GM19455 (cell line): ENCODE results near the gene GPX6.
"Not testable (repeated sequence)": the region's sequence is repeated elsewhere in the genome, so short reads cannot be mapped to it uniquely, and the experiment has no call there.

ENCODE experiments used
- ATAC-seq: cut with Tn5 transposase; IDR thresholded peaks from one replicate; pipeline ENCODE4 v1.9.1; 2021; ENCODE audit not compliant: unreplicated experiment

Gene GPX6

GRCh38 chr6:28525496-28526039, 10.0 kb upstream of the GPX6 start, which contains the start of gene GPX5:
Gene GPX5, plus strand, starts transcription at chr6:28525881. Its CDS starts 133 bp downstream, at chr6:28526014.
- no peak for ATAC-seq

- no peak for ATAC-seq
Observed at GRCh38 chr6:28523241-28523622, 7.6 kb upstream of the GPX6 start.

GRCh38 chr6:28522594-28523240, 7.1 kb upstream of the GPX6 start:
- ATAC-seq: no peak

GRCh38 chr6:28517964-28518363, 2.4 kb upstream of the GPX6 start:
- no peak for ATAC-seq

- ATAC-seq: not testable (repeated sequence)
Observed at GRCh38 chr6:28512387-28512786, 3.2 kb downstream of the GPX6 start.

GRCh38 chr6:28511628-28512300, 3.8 kb downstream of the GPX6 start:
- no peak for ATAC-seq

GRCh38 chr6:28506807-28507475, 8.7 kb downstream of the GPX6 start:
- ATAC-seq: no peak

GRCh38 chr6:28505733-28506132, 9.9 kb downstream of the GPX6 start:
- no peak for ATAC-seq

- ATAC-seq: not testable (repeated sequence)
Observed at GRCh38 chr6:28502709-28503305, 12.8 kb downstream of the GPX6 start.

GRCh38 chr6:28502136-28502535, 13.5 kb downstream of the GPX6 start:
- ATAC-seq: not testable (repeated sequence)

- no peak for ATAC-seq
Observed at GRCh38 chr6:28501259-28501658, 14.3 kb downstream of the GPX6 start.

- ATAC-seq: no peak
Observed at GRCh38 chr6:28497893-28498292, 17.7 kb downstream of the GPX6 start.

GRCh38 chr6:28497306-28497705, 18.3 kb downstream of the GPX6 start:
- ATAC-seq: no peak

- ATAC-seq: no peak
Observed at GRCh38 chr6:28496099-28496779, 19.4 kb downstream of the GPX6 start.

GRCh38 chr6:28491984-28492317, 23.6 kb downstream of the GPX6 start:
- ATAC-seq: no peak

- ATAC-seq: no peak
Observed at GRCh38 chr6:28490205-28490890, 25.2 kb downstream of the GPX6 start.

- peak; percentile 78 for ATAC-seq
Observed at GRCh38 chr6:28489366-28490204, 26.0 kb downstream of the GPX6 start.

- ATAC-seq: peak; percentile 32
Observed at GRCh38 chr6:28488916-28489365, 26.7 kb downstream of the GPX6 start.

GRCh38 chr6:28486988-28487742, 28.4 kb downstream of the GPX6 start:
- no peak for ATAC-seq
